HG03039 (cell line): ENCODE measurements around the gene AMMECR1L.
"Not testable (repeated sequence)": the region's sequence is repeated elsewhere in the genome, so short reads cannot be mapped to it uniquely, and the experiment has no call there.

Source experiments
- ATAC-seq: cut with Tn5 transposase; IDR thresholded peaks from one replicate; pipeline ENCODE4 v1.9.1; 2021; ENCODE audit warnings: mild to moderate bottlenecking, moderate library complexity; ENCODE audit not compliant: unreplicated experiment

The AMMECR1L gene

DNA sequence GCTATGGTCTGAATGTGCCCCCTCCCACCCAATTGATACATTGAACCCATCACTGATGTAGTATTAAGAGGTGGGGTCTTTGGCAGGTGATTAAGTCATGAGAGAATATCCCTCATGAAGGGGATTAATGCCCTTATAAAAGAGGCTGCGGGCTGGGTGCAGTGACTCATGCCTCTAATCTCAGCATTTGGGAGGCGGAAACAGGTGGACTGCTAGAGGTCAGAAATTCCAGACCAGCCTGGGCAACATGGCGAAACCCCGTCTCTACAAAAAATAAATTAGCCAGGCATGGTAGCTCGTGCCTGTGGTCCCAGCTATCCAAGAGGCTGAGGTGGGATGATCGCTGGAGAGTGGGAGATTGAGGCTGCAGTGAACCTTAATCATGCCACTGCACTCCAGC, 42.1 kb downstream of the AMMECR1L start:
- no peak for ATAC-seq

DNA sequence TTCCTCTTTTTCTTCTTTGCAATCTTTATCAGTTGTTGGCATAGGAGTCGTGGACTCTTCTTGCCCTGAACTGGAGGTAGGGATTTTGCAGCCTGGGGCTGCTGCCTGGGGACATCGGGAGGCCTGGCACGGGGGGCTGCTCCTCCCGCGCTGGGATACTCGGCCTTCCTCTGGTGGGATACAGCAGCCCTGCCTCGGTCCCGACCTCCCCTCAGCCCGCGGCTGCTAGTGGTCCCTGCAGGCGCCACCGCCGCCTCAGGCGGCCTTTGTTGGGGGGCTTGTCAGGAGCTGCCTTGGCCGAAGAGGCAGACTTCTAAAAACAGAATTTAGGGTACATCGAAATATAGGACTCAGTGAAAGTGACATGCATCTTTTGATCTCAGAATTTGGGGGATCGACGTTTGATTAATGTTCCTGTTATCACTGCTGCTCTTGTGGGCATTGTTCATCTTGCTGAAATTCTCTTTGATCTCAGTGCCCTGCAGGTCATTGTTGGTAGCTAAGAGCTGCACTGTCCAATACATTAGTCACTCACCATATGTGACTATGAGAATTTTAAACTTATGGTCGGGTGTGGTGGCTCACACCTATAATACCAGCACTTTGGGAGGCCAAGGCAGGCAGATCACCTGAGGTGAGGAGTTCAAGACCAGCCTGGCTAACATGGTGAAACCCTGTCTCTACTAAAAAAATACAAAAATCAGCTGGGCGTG, 44.1 kb downstream of the AMMECR1L start:
- ATAC-seq, result no peak

DNA sequence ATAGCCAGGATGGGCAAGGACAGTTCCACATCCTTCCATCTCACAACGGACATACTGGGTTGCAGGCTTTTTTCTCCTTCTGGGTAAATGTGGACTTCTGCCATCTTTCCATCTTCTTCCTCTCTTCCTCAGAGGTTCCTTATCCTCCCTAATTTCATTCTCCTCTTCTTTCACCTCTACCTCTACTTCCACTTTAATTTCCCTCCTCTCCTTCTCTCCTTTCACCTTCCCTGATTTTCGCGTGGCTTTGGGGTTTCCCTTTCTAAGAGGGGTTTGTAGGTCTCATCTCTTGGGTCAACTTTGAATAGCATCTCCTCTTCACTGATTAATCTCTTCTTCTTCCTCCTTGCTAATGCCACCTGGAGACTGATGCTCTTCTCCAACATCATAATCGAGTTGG, 44.9 kb downstream of the AMMECR1L start:
- no peak for ATAC-seq

DNA sequence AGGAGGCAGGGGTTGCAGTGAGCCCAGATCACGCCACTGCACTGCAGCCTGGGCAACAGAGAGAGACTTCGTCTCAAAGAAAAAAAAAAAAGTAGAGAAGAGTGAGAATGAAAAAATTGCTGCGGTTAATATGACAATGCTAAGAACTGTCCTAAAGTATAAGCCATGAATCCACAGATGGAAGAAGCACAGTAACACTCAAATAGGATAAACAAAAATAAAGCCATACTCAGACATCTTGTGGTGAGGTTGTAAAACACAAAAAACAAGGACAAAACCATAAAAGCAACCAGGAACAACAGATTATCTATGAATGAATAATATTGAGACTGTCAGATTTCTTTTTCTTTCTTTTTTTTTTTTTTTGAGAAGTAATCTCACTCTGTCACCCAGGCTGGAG, 50.8 kb downstream of the AMMECR1L start:
- no peak for ATAC-seq

DNA sequence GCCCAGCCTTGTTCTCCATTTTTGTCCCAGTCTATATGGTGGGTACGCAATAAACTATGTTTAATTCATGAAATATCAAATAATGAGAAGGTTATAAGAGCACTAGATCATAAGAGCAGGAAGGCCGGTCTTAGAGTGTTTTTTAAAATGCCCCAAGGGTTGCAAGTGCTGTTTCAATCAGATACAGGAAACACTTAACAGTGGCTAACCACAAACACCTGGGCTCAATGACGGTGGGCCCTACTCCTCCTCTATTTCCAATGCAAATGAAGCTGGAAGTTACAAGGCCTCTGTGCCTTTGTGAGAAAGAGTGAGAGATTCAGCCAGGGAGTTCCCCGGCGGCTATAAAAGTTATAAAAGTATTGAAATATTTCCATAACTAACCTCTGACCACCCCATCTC, 55.9 kb downstream of the AMMECR1L start:
- ATAC-seq, result peak; percentile 95

DNA sequence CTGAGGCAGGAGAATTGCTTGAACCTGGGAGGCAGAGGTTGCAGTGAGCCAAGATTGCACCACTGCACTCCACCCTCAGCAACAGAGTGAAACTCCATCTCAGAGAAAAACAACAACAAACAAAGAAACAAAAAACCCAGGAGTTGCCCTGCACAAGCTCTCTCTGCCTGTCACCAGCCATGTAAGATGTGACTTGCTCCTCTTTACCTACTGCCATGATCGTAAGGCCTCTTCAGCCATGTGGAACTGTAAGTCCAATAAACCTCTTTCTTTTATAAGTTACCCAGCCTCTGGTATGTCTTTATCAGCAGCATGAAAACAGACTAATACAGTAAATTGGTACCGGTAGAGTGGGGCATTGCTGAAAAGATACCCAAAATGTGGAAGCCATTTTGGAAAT, 59.0 kb downstream of the AMMECR1L start:
- ATAC-seq, result not testable (repeated sequence)

DNA sequence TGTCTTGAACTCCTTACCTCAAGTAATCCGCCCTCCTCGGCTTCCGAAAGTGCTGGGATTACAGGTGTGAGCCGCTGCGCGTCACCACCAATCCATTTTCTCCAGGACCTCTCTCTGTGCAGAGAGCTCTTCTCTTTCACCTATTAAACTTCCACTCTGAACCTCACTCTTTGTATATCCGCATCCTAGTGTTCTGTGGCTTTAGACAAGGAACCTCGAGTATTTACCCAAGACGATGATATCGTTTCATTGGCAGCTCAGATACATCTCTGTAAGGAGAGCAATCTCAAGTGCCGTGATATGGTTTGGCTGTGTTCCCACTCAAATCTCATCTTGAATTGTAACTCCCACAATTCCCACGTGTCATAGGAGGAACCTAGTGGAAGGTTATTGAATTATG, 59.7 kb downstream of the AMMECR1L start:
- ATAC-seq, result no peak

DNA sequence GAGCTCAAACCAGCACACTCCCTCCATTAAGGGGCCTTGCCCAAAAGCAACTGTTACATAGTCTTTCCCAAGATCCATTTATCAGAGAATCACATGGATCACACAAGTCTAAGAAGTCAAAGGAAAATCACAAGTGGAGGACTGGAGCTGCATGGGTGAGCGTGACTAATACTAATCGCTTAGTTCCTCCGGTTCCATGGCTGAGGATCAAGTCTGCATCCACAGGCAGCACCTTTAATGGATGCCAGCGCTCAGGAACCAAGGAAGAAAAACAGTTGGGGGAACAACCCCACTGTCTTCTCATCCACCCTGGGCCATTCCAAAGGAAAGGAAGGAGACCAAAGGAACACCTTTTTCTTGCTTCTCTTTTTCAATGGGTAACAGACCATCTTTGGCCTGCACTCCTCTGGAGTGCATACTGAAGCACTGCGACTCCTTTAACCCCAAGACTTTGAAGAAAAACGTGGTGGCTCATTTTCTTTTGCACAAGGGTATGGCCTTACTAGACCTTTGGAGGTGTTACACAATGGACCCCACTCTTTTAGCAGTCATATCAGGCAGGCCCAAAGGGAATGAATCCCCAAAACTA, 65.6 kb downstream of the AMMECR1L start:
- no peak for ATAC-seq

DNA sequence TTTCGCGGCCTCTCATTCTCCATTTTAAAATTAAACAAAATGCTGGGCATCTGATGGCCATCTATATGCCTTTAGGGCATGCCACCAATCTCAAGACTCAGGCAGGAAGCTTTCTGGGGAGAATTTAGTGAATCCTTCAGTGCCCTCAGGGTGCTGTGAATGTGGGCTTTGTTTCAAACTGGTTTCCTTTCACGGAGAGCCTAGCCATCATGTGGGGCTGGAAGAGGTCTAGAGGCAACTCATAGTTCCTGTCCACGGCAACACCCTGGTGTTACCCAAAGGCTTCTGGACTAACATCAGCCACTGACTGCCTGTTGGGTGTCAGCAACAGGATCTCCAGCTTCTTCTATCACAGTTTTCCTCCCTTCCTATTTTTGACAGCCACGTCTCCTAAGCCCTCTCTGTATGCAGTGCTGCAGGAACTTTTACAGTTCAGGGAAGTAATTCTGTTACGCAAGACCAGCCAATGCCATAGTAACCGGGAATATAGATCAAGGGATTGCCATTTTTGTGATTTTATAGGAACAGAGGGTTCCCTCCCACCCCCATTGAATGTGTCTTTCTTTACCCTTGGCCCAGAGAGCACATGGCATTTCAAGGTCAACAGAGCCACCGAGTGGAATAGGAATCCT, 66.8 kb downstream of the AMMECR1L start:
- ATAC-seq, result no peak

DNA sequence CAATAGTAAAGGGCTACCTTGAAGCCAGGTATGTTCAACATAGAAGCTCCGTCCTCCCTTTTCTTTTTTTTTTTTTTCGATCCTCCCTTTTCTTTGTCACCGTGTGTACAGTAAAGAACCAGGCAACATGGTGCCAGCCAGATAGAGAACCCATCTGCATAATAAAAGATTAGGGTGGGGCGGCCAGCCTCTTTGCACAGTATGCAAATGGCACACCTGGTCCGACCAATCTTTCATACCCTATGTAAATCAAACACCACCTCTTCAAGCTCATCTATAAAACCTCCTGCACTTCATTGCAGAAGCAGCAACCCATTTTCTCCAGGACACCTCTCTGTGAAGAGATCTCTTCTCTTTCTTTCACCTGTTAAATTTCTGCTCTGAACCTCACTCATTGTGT, 67.5 kb downstream of the AMMECR1L start:
- ATAC-seq, result no peak

DNA sequence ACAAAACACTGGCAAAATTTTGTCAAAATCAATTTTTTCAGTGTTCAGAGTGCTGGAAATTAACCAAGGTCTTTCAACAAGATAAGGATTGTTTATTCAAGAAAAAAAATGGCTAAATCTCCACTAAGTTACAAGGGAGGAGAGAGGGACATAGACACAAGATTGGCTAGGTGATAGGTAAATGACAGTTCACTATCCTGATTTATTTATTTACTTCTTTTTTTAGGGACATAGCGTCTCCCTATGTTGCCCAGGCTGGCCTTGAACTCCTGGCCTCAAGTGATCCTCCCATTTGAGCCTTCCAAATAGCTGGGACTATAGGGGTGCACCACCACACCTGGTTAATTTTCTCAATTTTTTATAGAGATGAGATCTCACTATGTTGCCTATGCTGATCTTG, 71.1 kb downstream of the AMMECR1L start:
- no peak for ATAC-seq

DNA sequence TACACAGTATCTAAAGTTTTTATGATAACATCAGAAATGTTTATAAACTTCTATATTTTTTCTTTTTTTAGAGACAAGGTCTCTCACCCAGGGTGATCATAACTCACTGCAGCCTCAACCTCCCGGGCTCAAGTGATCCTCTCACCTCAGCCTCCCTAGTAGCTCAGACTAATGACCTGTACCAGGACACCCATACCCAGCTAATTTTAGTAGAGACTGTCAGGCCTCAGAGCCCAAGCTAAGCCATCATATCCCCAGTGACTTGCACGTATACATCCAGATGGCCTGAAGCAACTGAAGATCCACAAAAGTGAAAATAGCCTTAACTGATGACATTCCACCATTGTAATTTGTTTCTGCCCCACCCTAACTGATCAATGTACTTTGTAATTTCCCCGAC, 73.3 kb downstream of the AMMECR1L start:
- ATAC-seq, result not testable (repeated sequence)
